Sciatic nerve (tissue), 2 donors: ENCODE data around the gene BRD3. TPM values are rescaled to one million over a fixed set of nuclear protein-coding genes. Genes with fewer than 3 reads are reported as not detected.
"Not testable (repeated sequence)": the region's sequence is repeated elsewhere in the genome, so short reads cannot be mapped to it uniquely, and the experiment has no call there.

Experiments used
- ATAC-seq: fragments of 200-7000 bp; cut with Tn5 transposase; one replicate; pipeline ENCODE4 v1.9.1; 2020; ENCODE audit warnings: mild to moderate bottlenecking, moderate library complexity
- DNase-seq: peaks from one replicate; pipeline ENCODE4 v3.0.0-alpha.2; 2020; ENCODE audit warnings: low spot score
- intact Hi-C: fragments of 100-400 bp; cut with DNase I; formaldehyde crosslinking; loops from one replicate; pipeline ENCODE4 v1.14.2; 2022
- total RNA-seq: library from RNA; stranded (reverse); fragmentation: NEBNext Ultra II Directional; extraction: Animal tissue kit (Norgen Biotek cat#: 25700); gene quantifications from one replicate; pipeline ENCODE4 v1.2.1, GENCODE V29; 2021
- donor health status: DM: no; HTN: no; CAD: no.
- donor health status: DM: no; HTN: no; CAD: no.

BRD3 gene
- total RNA-seq, 1 donor from 2014 or later, result 54.4 TPM

DNA sequence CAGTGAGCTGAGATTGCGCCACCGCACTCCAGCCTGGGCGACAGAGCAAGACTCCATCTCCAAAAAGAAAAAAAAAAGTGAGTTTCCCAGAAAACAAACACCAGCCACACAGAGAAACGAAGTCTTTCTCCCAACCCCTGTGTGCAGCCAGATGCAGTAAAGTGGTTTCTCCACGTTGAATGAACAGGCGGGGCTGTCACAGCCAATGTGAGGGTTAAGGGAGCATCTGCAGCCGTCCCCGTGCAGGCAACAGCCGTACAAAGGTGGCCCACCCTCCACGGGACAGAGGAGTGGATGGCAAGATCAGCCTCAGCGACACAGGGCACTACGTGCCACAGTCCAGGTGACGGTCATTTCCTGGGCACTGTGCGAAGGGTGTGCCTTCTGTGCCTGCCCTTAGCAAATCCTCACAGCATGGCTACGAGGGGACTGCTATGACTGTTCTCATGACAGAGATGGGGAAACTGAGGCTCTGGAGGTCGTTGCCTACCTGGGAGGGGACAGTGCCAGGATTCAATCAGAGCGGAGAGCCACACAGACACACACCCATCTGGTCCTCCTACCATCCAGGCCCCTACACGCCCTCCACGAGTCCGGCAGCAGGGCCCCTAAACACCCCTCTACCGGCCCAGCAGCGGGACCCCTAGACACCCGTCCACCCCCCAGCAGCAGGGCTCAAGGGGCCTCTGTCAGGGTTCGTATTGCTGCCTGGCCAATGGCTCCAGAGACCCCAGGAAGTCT lies 78.0 kb downstream of the BRD3 start:
- ATAC-seq (no peak), DNase-seq (peak; percentile 58)
- intact Hi-C loops, result no loop called here

GRCh38 chr9:133988771-133989170 lies 79.1 kb downstream of the BRD3 start:
- DNase-seq, result peak; percentile 34
- intact Hi-C loops, ATAC-seq: not testable (repeated sequence)

DNA sequence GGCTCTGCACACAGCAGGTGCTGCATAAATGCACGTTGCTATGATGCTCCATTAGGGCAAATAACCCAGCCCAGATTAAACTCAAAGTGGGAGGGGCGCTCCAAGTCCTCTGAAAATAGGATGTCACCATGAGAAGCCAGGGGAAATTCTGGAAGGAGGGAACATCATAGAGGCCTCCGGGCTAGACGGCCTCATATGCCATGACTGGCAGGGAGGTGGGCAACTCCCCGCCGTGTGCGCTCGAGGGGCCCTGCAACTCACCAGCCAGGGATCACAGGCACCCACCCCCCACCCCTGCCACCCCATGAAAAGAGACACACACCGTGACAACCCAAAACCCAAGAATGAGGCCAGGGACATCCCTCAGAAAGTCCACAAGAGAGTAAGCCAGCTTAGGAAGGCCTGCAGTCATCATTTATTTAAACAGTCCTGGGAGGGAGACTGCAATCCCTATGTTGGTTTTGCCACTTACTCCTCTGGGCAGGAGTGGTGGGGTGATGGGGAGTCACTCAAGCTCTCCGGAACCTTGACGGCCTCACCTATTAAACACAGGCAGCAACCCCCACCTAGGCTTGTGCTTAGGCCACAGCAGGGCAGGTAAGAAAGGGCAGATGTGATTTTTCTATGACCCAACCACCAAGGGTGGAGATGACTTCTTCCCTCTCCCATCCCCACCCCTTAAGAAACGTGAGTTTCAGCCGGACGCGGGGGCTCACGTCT lies 79.7 kb downstream of the BRD3 start:
- DNase-seq (no peak), ATAC-seq (no peak)
- intact Hi-C loops, result no loop called here

- DNase-seq (no peak), ATAC-seq (no peak)
- intact Hi-C loops, result no loop called here
These were observed 80.4 kb downstream of the BRD3 start for GRCh38 chr9:133987446-133987788.

GRCh38 chr9:133986774-133987445 lies 80.9 kb downstream of the BRD3 start:
- intact Hi-C loops, result no loop called here
- DNase-seq (no peak), ATAC-seq (no peak)

DNA sequence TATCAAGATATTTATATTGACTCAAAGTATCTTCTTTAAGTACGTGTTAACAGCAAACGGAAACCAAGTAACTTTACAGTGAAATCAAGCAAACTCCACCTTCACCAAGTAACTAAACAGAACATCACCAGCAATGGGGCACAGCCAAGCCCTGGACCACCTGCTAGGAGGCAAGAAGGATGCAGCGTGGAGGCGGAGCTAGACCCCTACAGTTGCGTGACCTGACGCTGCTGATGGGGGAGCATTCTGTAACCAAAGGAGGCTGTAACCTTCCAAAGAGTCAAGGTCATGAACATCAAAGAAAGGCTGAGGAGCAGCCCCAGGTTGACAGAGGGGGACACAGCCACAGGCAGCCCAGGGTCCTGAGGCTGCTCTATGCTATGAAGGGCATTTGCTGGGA lies 81.8 kb downstream of the BRD3 start:
- intact Hi-C loops, result no loop called here
- no peak for ATAC-seq
- no peak for DNase-seq

DNA sequence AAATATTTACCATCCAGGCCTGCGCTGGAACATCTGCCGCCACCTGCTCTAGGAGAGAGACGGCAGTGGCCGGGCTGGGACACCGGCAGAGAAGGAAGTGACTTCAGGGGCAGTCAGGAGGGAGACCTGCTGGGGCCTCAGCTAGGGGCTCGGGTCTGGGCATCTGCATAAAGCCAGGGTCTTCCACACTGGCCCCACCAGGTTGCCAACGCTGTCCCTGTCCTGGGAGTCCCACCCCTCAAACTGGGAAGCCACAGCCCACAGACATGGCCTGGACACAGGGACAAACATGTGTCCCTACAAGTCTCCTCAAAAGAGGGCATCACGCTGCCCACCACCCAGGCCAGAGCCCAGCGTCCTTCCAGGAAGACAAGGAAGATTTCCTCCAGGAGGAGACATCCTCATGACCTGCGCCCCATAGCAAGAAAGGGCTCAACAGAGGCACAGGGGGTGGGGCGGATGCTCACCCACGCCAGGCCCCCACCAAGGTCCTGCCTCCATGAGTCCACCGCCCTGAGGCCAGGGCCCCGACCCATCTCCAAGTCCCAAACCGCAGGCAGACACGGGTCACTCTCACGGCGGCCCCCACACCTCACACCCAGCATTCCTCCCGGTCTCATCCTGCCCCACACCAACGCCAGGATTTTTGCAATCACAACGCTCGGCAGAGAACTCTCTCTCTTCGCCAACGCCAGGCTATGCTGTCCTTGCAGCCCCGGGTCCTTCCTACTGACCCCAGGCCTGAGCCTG lies 84.7 kb downstream of the BRD3 start:
- intact Hi-C loops, result no loop called here
- DNase-seq, result no peak
- ATAC-seq, result no peak

GRCh38 chr9:133981958-133982681 lies 85.7 kb downstream of the BRD3 start:
- intact Hi-C loops, result no loop called here
- DNase-seq, result no peak
- no peak for ATAC-seq

DNA sequence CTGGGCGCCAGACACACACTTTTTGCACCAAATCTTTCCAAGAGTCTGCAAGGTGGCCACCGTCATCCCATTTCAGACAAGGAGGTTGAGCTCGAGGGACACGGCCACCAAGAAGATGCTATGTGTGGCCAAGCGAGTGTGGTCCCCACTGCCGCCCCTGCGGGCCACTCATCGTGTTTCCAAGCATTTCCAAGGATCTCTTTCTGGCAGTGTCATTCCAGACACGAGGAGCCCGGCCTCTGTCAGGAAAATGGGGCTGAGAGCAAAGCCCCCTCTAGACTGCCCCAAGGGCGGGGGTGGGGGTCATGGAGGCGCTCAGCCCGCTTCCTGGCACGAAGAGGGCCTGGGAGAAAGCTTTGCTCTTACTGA lies 86.3 kb downstream of the BRD3 start:
- ATAC-seq, result no peak
- no peak for DNase-seq
- intact Hi-C loops, result no loop called here

GRCh38 chr9:133980864-133981588 lies 86.8 kb downstream of the BRD3 start:
- ATAC-seq (no peak), DNase-seq (no peak)
- intact Hi-C loops, result no loop called here

Other genes starting within 250 kb of the BRD3 start
- 20.5 TPM for gene VAV2, start 75.7 kb downstream of the BRD3 start, total RNA-seq
- 16.4 TPM for gene BRD3OS, start 42.5 kb downstream of the BRD3 start, total RNA-seq
- 24.9 TPM for gene WDR5, start 68.1 kb upstream of the BRD3 start, total RNA-seq
- 193 TPM for gene RNU6ATAC, start 96.5 kb upstream of the BRD3 start, total RNA-seq